HepG2 (cell line): ENCODE data around the gene CDC42EP3. TPM values are rescaled to one million over a fixed set of nuclear protein-coding genes. Genes with fewer than 3 reads are reported as not detected.

Experiments used
- ATAC-seq: fragments of 200-7000 bp; cut with Tn5 transposase; 3 replicates; pipeline ENCODE4 v1.9.1; 2020; ENCODE audit warnings: mild to moderate bottlenecking, moderate library complexity
- BruUV-seq: library from RNA; stranded (reverse); fragments of 400-500 nt; replicated peaks from 2 replicates; lab custom pipeline; 2021; lab: Mats Ljungman, UMichigan
- CTCF ChIA-PET: fragments of 300-600 bp; formaldehyde crosslinking; extraction: SDS; loops from one replicate; lab custom pipeline; 2021; ENCODE audit warnings: low total read pairs, inconsistent platforms, low intra/inter-chr PET ratio; lab: Yijun Ruan, JAX
- POLR2A ChIA-PET: fragments of 350-600 bp; sonication (Branson Sonifier 250); formaldehyde crosslinking; loops from one replicate; lab custom pipeline; 2020; ENCODE audit warnings: antibody characterized with exemption, inconsistent platforms; lab: Yijun Ruan, JAX
- DNase-seq: peaks from one replicate; pipeline ENCODE4 v3.0.0-alpha.2; 2015; ENCODE audit warnings: low spot score
- FAIRE-seq: peaks from 3 replicates; lab custom pipeline; 2011; peaks lifted over from hg19 to GRCh38; lab: Jason Lieb, UNC
- H2AFZ ChIP-seq: one replicate; pipeline ENCODE4 v1.6.1; 2011; ENCODE audit warnings: low read length, inconsistent platforms
- H3K27ac ChIP-seq: fragments of 300-600 bp; 3 replicates; pipeline ENCODE4 v1.8.0; 2011; ENCODE audit warnings: mixed run types, mild to moderate bottlenecking, mixed read lengths, low read length, inconsistent platforms; ENCODE audit not compliant: insufficient read depth; ENCODE audit errors: extremely low read length
- H3K27me3 ChIP-seq, 2 experiments: fragments of 200-600 bp in 1 of 2; 2 replicates in 1 of 2; 3 replicates in 1 of 2; pipeline versions ENCODE4 v1.6.0 to v1.8.0; 2011; ENCODE audit warnings: low read length in 2 of 2, mild to moderate bottlenecking in 2 of 2, moderate library complexity in 2 of 2, inconsistent platforms in 1 of 2; ENCODE audit not compliant: insufficient read depth in 2 of 2, control insufficient read depth in 1 of 2
- H3K36me3 ChIP-seq, 2 experiments: fragments of 200-600 bp in 1 of 2; replicated peaks in 1 of 2; 2 replicates in 1 of 2; 3 replicates in 1 of 2; pipeline versions ENCODE4 v1.5.1 to v1.8.0; 2011; ENCODE audit warnings: low read length in 2 of 2, inconsistent platforms in 1 of 2; ENCODE audit not compliant: insufficient read depth in 2 of 2, control insufficient read depth in 1 of 2
- H3K4me1 ChIP-seq: 2 replicates; pipeline ENCODE4 v1.5.1; 2012; ENCODE audit warnings: low read length, inconsistent platforms; ENCODE audit not compliant: insufficient read depth
- H3K4me2 ChIP-seq: 2 replicates; pipeline ENCODE4 v1.6.0; 2011; ENCODE audit warnings: low read depth, low read length, inconsistent platforms
- H3K4me3 ChIP-seq, 3 experiments: fragments of 200-600 bp in 1 of 3; sonication (generic), shearing (Covaris generic) in 1 of 3; replicated peaks in 1 of 3; 2 replicates each; pipeline ENCODE4 v1.5.1; 2011 to 2016; ENCODE audit warnings: low read length in 3 of 3, inconsistent platforms in 2 of 3, low read depth in 2 of 3, mild to moderate bottlenecking in 2 of 3, control low read depth in 1 of 3, mixed read lengths in 1 of 3; ENCODE audit not compliant: insufficient read depth in 1 of 3
- H3K79me2 ChIP-seq: one replicate; pipeline ENCODE4 v1.6.1; 2011; ENCODE audit warnings: low read length, inconsistent platforms; ENCODE audit not compliant: insufficient read depth
- H3K9ac ChIP-seq: 2 replicates; pipeline ENCODE4 v1.6.0; 2011; ENCODE audit warnings: mild to moderate bottlenecking, low read depth, low read length, inconsistent platforms; ENCODE audit not compliant: insufficient read depth
- H3K9me3 ChIP-seq: 2 replicates; pipeline ENCODE4 v1.5.1; 2012; ENCODE audit warnings: mild to moderate bottlenecking, low read length
- H4K20me1 ChIP-seq: 2 replicates; pipeline ENCODE4 v1.6.0; 2011; ENCODE audit warnings: inconsistent platforms, mild to moderate bottlenecking, low read length, moderate library complexity; ENCODE audit not compliant: insufficient read depth
- BORCS8-MEF2B ChIP-seq: sonication (generic); formaldehyde crosslinking; IDR thresholded peaks from 2 replicates; pipeline ENCODE4 v1.8.0; 2022; ENCODE audit warnings: mild to moderate bottlenecking, missing genetic modification reagents
- NR2F2 ChIP-seq: IDR thresholded peaks from 2 replicates; pipeline ENCODE4 v1.6.1; 2012; ENCODE audit warnings: low read depth, inconsistent platforms, borderline replicate concordance
- PAWR ChIP-seq: sonication (generic); formaldehyde crosslinking; IDR thresholded peaks from 2 replicates; pipeline ENCODE4 v1.4.0; 2020; ENCODE audit warnings: missing genetic modification reagents, mild to moderate bottlenecking, borderline replicate concordance
- SNAPC2 ChIP-seq: sonication (generic); formaldehyde crosslinking; IDR thresholded peaks from 2 replicates; pipeline ENCODE4 v1.8.1; 2022; ENCODE audit warnings: mild to moderate bottlenecking, missing genetic modification reagents
- SSRP1 ChIP-seq: IDR thresholded peaks from 2 replicates; pipeline ENCODE4 v1.6.1; 2016; ENCODE audit warnings: control low read depth
- WGBS: methylation state at CpG from one replicate; pipeline ENCODE4 v1.1.6; 2017; ENCODE audit warnings: low lambda C conversion rate; 5-methylcytosine and 5-hydroxymethylcytosine counted together
- in situ Hi-C: cut with HindIII; loops from 2 replicates; pipeline ENCODE4 v1.10.0; 2017; ENCODE audit warnings: low pct_unique_long_range_greater_than_20kb; ENCODE audit not compliant: extremely low pct_ligation_motif_present
- intact Hi-C: fragments of 100-400 bp; cut with micrococcal nuclease; formaldehyde crosslinking; loops from one replicate; pipeline ENCODE4 v1.10.0; 2022; ENCODE audit not compliant: unreplicated experiment
- polyA plus RNA-seq, 8 experiments: library from polyadenylated mRNA; depleted of rRNA in 3 of 8; stranded (reverse) in 7 of 8; unstranded in 1 of 8; fragments of >200 nt; fragmentation: Illumina TruSeq in 4 of 8; extraction: Trizol in 4 of 8; gene quantifications; 2 replicates each; pipeline versions ENCODE4 v1.2.1 to v1.2.3, GENCODE V29; 2011 to 2016; ENCODE audit warnings: low read depth in 4 of 8, missing spikeins in 1 of 8, mixed read lengths in 1 of 8; ENCODE audit not compliant: insufficient read depth in 1 of 8
- total RNA-seq, 5 experiments: library from RNA; depleted of rRNA; stranded (reverse); fragments of >200 nt; fragmentation: Illumina TruSeq; extraction: Trizol; gene quantifications; 2 replicates each; pipeline ENCODE4 v1.2.3, GENCODE V29; 2016; ENCODE audit warnings: low read depth in 1 of 5
- TF ChIP-seq, protein P1 (sequence below): sonication (generic); formaldehyde crosslinking; IDR thresholded peaks from 2 replicates; pipeline ENCODE4 v1.8.0; 2023; ENCODE audit warnings: mild to moderate bottlenecking, missing genetic modification reagents
- TF ChIP-seq, protein P2 (sequence below): IDR thresholded peaks from 2 replicates; pipeline ENCODE4 v1.4.0; 2020; ENCODE audit warnings: mild to moderate bottlenecking, missing genetic modification reagents

The CDC42EP3 gene
- total and polyA plus RNA-seq, 2 of the 13 experiments (the other 11 are each of a cell fraction or from before 2014, with no cell fraction given): 0.01 TPM; not detected in 1

DNA sequence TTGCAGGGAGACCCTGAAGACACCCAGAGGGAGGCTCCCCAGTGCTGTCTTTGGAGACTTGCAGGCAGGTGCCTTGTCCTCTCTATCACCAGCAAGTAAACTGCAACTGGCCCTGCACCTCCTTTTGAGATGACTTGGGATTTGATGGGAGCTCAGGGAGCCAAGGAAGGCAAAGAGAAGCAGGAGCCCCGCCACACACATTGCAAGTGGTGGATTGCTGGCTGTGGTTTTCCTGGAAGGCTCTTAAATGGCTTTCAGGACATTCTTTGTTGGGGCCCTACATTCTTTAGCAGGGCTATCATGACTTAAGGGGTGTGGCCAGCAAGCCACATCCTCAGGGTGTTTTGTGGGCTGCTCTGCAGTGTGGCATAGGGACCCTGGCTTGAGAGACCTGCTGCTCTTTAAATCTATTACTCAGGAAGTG lies 39.9 kb upstream of the CDC42EP3 start:
- no peak for DNase-seq
- WGBS: no CpG with 5 or more reads among the region's 1 CpG
- Histone ChIP-seq H2AFZ (no peak overlapping the region), H3K79me2 (no peaks in the 10 kb centered on the region), H3K4me3 (no peak overlapping the region), H3K4me1 (no peaks in the 10 kb centered on the region), H3K4me2 (no peak overlapping the region), H3K36me3 (no peaks in the 10 kb centered on the region), H3K9me3 (peaks cover 11% of the 10 kb centered on the region; the same call in 1 of the 2 replicates), H3K27me3 (no peaks in the 10 kb centered on the region; a peak in 1 of 5 replicates), H4K20me1 (no peaks in the 10 kb centered on the region), H3K9ac (no peak overlapping the region), H3K27ac (no peak overlapping the region)
- no peak for ATAC-seq
- ChIA-PET POLR2A (no interaction called here), CTCF (no interaction called here)
- no TSS peak for BruUV-seq
- intact Hi-C loops (no loop called here), in situ Hi-C loops (no loop called here)
- no peak for FAIRE-seq
- TF ChIP-seq SNAPC2: no peak
- TF ChIP-seq, protein P1, sequence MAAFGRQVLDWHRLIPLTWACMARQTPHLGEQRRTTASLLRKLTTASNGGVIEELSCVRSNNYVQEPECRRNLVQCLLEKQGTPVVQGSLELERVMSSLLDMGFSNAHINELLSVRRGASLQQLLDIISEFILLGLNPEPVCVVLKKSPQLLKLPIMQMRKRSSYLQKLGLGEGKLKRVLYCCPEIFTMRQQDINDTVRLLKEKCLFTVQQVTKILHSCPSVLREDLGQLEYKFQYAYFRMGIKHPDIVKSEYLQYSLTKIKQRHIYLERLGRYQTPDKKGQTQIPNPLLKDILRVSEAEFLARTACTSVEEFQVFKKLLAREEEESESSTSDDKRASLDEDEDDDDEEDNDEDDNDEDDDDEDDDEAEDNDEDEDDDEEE (CRISPR knock-in tag): no peak
- no peak for TF ChIP-seq SSRP1 (CRISPR knock-in tag)
- no peak for TF ChIP-seq NR2F2
- TF ChIP-seq PAWR (CRISPR knock-in tag): no peak
- no peak for TF ChIP-seq BORCS8-MEF2B (CRISPR knock-in tag)
- TF ChIP-seq, protein P2, sequence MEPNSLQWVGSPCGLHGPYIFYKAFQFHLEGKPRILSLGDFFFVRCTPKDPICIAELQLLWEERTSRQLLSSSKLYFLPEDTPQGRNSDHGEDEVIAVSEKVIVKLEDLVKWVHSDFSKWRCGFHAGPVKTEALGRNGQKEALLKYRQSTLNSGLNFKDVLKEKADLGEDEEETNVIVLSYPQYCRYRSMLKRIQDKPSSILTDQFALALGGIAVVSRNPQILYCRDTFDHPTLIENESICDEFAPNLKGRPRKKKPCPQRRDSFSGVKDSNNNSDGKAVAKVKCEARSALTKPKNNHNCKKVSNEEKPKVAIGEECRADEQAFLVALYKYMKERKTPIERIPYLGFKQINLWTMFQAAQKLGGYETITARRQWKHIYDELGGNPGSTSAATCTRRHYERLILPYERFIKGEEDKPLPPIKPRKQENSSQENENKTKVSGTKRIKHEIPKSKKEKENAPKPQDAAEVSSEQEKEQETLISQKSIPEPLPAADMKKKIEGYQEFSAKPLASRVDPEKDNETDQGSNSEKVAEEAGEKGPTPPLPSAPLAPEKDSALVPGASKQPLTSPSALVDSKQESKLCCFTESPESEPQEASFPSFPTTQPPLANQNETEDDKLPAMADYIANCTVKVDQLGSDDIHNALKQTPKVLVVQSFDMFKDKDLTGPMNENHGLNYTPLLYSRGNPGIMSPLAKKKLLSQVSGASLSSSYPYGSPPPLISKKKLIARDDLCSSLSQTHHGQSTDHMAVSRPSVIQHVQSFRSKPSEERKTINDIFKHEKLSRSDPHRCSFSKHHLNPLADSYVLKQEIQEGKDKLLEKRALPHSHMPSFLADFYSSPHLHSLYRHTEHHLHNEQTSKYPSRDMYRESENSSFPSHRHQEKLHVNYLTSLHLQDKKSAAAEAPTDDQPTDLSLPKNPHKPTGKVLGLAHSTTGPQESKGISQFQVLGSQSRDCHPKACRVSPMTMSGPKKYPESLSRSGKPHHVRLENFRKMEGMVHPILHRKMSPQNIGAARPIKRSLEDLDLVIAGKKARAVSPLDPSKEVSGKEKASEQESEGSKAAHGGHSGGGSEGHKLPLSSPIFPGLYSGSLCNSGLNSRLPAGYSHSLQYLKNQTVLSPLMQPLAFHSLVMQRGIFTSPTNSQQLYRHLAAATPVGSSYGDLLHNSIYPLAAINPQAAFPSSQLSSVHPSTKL (CRISPR knock-in tag): no peak
